Choroid plexus epithelial cell (primary cell): Measurements from ENCODE around the gene FIS1.
"Not testable (repeated sequence)": the region's sequence is repeated elsewhere in the genome, so short reads cannot be mapped to it uniquely, and the experiment has no call there.

ENCODE experiments used
- DNase-seq: peaks from one replicate; pipeline ENCODE4 v3.0.0-alpha.2; 2010; ENCODE audit warnings: low read depth
- H3K4me3 ChIP-seq: 2 replicates; pipeline ENCODE4 v1.5.1; 2011; ENCODE audit warnings: low read depth, mild to moderate bottlenecking, control low read depth, low read length, moderate library complexity
- TF ChIP-seq, protein P1 (sequence below): conservative IDR thresholded peaks from 2 replicates; pipeline ENCODE4 v1.5.1; 2011; ENCODE audit warnings: low read depth, mild to moderate bottlenecking, control low read depth, inconsistent platforms, low read length, moderate library complexity

FIS1 gene

DNA sequence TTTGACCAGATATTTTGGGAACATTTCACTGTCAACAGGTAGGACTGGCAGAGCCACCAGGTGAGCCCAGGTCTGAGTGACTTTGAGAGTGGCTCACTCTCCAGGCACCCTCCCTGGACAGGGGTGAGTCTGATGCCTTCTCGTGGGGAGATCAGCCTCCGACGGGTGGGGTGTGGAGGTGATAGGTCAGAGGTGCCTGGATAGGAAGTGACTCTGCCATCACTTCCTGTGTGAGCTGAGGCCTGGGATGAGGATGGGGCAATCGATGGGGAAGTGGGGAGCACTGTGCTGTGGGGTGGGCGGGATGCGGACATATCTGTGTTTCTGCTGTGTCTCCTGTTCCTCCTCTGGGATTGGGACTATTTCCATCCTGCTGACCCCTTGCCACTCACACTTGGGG, 42.2 kb upstream of the FIS1 start:
- DNase-seq = no peak
- no peak overlapping the region for H3K4me3 ChIP-seq
- TF ChIP-seq, protein P1, sequence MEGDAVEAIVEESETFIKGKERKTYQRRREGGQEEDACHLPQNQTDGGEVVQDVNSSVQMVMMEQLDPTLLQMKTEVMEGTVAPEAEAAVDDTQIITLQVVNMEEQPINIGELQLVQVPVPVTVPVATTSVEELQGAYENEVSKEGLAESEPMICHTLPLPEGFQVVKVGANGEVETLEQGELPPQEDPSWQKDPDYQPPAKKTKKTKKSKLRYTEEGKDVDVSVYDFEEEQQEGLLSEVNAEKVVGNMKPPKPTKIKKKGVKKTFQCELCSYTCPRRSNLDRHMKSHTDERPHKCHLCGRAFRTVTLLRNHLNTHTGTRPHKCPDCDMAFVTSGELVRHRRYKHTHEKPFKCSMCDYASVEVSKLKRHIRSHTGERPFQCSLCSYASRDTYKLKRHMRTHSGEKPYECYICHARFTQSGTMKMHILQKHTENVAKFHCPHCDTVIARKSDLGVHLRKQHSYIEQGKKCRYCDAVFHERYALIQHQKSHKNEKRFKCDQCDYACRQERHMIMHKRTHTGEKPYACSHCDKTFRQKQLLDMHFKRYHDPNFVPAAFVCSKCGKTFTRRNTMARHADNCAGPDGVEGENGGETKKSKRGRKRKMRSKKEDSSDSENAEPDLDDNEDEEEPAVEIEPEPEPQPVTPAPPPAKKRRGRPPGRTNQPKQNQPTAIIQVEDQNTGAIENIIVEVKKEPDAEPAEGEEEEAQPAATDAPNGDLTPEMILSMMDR = no peak

DNA sequence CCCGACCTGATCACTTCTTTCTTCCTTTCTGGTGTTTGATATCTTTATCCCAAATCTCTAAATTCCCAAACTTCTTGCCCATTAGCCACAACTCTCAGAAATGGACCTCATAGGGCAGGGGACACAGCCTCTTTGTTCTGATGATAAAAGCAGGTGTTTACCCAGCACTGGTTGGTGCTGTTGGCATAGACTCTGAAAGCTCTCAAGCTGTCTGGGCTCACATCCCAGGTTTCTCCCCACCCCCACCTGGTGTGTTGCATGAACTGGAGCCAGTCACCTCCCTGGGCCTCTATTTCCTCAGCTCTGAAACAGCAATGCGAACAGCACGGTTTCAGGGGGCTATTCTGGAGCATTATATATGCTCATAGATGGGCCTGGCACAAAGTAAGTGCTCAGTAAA, 41.0 kb upstream of the FIS1 start:
- DNase-seq, H3K4me3 ChIP-seq: not testable (repeated sequence)

DNA sequence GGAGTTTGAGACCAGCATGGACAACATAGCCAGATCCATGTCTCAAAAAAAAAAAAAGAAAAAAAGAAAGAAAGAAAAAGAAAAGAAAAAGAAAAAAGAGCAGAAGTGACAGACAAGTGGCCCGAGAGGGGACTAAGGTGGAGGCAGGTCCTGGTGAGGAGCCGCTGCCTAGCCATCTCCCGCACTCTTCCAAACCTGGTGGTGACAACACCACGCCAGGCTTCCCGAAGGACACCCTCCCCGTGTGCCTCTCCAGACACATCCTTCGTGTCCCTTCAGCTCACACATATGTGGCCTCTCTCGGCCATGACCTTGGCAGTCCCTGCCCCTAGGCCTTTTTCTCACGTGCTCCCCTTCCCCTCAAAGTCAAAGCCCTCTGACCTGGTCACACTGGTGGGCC, 40.3 kb upstream of the FIS1 start:
- no peak for DNase-seq
- H3K4me3 ChIP-seq = no peak overlapping the region
- TF ChIP-seq, protein P1 = no peak

DNA sequence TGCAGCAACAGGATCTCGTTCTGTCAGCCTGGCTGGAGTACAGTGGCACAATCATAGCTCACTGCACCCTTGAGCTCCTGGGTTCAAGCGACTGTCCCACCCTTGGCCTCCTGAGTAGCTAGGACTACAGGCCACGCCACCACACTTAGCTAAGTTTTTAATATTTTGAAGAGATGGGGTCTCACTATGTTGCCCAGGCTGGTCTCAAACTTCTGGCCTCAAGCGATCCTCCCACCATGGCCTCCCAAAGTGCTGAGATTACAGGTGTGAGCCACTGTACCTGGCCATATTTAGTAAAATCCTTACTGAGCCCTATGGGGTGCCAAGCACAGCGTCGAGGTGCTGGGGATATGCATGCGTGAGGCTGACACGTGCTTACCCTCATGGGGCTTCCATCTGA, 36.0 kb upstream of the FIS1 start:
- not testable (repeated sequence) for DNase-seq, H3K4me3 ChIP-seq

DNA sequence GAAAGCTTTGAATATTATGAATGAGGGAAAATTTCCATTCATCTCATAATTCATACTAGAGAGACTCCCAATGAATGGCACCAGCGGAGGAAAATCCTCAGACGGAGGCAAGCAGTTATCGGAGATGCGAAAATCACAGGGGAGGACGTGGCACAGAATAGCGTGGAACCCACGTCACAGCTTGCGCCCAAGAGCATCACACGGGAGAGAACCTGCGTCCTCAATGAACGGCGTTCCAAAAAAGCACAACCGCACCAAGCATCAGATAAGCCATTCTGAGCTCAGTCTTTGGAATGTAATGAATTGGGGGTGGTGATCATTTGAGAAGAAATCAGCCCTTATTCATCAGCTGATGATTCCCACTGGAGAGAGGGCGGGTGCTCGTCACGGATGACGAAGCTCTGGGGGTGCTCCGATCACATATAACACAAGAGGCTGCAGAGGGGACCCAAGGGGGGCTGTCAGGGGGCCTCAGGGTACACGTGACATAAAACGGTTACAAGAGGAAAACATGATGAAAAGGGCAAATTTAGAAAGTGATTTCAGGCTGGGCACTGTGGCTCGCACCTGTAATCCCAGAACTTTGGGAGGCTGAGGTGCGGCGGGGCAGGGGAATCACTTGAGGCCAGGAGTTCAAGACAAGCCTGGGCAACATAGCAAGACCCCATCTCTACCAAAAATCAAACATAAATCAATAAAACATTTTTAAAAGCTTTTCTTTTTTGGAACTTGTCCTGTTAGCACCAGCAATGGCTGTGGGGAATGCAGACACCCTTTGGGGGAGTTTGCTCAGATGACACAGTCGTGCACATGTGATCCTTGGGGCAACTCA, 33.8 kb upstream of the FIS1 start:
- TF ChIP-seq, protein P1 = no peak
- DNase-seq = no peak
- H3K4me3 ChIP-seq = no peak overlapping the region

DNA sequence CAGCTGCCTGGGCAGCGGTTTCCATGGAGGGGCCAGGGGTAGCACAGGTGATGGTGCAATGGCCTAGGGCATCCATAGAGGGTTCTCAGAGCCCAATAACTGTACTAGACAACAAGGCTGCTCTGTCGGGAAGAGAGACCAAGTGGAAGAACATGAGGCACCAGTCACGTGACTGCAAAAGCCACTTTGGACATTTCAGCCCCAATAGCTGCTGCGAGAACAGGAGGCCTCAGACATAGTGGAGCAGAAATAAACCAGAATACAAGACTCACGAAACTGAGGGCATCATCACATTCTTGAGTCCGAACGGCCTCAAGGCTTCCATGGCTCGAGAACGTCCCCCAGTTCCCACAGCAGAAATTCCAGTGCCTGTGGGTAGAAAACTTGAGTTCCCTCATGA, 32.3 kb upstream of the FIS1 start:
- TF ChIP-seq, protein P1 = no peak
- H3K4me3 ChIP-seq = no peak overlapping the region
- no peak for DNase-seq

DNA sequence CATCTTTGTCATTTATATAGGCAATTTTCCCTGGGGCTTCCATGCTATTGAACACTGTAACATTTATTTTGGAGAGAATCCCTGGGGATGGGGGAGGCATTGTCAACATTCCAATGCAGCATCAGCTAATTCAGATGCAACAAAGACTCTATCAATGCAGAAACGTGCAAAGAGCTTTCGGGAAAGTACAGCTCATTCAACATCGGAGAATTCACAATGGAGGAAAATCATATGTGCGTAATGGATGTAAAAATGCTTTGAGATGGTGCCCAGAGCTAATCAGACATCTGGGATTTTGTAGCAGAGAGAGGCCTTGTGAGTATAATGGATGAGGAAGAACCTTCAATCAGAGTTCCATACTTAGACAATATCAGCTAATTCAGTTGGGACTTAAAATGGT, 28.3 kb upstream of the FIS1 start:
- TF ChIP-seq, protein P1 = no peak
- no peak for DNase-seq

DNA sequence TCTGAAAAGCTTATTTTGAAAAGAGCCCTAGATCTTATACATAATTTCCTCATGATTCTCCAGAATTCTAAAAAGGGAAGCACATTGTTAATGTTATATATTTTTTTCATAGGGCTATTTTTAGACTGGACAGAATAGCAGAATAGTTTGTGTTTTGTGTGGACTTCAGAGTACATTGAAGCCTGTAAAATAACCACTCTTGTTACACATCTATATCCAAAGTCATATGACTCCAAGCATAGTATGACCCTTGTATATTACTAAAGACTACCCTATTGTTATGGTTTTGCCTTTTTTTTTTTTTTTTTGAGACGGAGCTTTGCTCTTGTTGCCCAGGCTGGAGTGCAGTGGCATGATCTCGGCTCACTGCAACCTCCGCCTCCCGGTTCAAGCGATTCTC, 26.1 kb upstream of the FIS1 start:
- no peak overlapping the region for H3K4me3 ChIP-seq
- TF ChIP-seq, protein P1 = no peak

More for the DNA sequence above, 28.3 kb upstream of the FIS1 start:
- H3K4me3 ChIP-seq = no peak overlapping the region

More for the DNA sequence above, 26.1 kb upstream of the FIS1 start:
- no peak for DNase-seq
